ENCODE data around the gene HAL.

Gene HAL

DNA sequence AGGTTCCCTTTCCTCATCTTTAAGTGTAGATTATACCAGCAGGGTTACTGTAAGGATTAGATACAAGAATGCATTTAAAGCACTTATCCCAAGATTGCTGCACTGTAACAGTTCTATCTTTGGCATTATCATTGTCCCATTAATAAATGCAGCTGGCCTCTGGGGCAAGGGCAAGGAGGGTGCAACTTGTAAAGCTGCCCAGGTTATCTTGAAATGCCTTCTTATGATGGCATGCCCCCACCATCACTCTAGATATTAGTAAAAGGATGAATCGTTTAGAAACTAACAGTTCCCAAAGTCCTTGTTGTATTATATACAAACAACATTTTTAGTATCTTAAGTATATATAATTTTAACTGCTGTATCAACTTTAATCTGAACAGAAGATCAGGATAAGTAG, 32.4 kb upstream of the HAL start:
- H3K27me3 Mint-ChIP-seq: no peaks in the 10 kb centered on the region
- H3K4me1 Mint-ChIP-seq: peaks cover 29% of the 10 kb centered on the region
- no peak overlapping the region for H3K4me3 Mint-ChIP-seq
- H3K27ac Mint-ChIP-seq: no peak overlapping the region
- no peaks in the 10 kb centered on the region for H3K9me3 Mint-ChIP-seq
- H3K36me3 Mint-ChIP-seq: peaks cover 6% of the 10 kb centered on the region

DNA sequence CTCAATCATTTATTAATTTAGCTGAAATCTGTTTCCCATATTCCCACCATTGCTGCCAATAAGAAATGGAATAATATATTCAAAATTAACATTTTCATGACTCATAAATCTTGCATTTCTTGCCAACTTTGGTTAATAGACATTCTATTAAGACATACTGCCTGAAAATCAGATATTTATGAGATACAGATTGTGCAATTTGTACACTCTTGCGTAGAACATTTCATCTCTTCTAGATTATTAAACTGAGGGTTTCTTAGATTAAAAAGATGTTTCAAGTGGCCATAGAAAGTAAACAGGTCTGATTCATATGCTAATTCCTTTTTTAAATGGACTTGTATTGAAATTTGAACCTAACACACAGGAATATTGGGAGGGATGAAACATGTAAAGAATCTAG, 30.2 kb upstream of the HAL start:
- Mint-ChIP-seq H3K9me3 (no peaks in the 10 kb centered on the region), H3K36me3 (peaks cover 12% of the 10 kb centered on the region), H3K4me3 (no peak overlapping the region), H3K27me3 (no peaks in the 10 kb centered on the region), H3K4me1 (peaks cover 19% of the 10 kb centered on the region), H3K27ac (no peak overlapping the region)

DNA sequence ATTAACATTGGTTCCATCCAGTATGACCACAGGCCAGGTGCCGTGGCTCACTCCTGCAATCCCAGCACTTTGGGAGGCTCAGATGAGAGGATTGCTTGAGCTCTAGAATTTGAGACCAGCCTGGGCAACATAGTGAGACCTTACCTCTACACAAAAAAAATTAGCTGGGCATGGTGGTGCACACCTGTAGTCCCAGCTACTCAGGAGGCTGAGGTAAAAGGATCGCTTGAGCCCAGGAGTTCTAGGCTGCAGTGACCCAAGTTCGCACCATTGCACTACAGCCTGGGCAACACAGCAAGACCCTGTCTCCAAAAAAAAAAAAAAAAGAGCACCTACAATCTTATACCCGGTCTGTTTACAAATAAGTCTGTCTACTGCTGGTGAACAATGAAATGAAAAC, 29.4 kb upstream of the HAL start:
- no peak overlapping the region for H3K4me3 Mint-ChIP-seq
- no peak overlapping the region for H3K27ac Mint-ChIP-seq
- peaks cover 12% of the 10 kb centered on the region for H3K4me1 Mint-ChIP-seq
- H3K27me3 Mint-ChIP-seq: no peaks in the 10 kb centered on the region
- H3K36me3 Mint-ChIP-seq: peaks cover 17% of the 10 kb centered on the region
- no peaks in the 10 kb centered on the region for H3K9me3 Mint-ChIP-seq

DNA sequence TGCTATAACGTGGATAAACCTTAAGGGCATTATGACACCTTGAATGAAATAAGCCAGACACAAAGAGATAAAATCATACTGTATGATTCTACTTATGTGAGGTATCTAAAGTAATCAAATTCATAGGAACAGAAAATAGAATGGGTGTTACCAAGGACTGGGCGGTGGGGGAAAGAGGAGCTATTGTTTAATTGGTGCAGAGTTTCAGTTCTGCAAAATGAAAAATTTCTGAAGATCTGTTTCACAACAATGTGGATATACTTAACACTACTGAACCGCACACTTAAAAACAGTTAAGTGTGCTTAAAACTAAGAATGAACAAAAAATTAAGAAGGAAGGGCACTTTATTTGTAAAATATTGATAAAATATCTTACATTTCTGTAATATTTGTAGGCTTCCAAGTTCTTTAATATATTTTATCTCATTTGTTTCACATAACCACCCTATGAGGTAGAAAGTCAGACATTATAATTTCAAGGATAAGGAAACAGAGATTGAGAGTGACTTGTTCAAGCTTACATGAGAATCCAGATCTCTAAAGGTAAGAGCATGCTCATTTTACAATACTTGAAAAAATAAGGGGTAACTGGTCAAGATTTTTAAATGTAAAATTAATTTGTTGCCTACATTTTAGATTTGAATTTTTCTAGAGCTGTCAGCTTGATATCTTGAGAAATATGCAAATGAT, 24.3 kb upstream of the HAL start:
- no peaks in the 10 kb centered on the region for H3K9me3 Mint-ChIP-seq
- peaks cover 25% of the 10 kb centered on the region for H3K36me3 Mint-ChIP-seq
- H3K27me3 Mint-ChIP-seq: no peaks in the 10 kb centered on the region
- no peak overlapping the region for H3K27ac Mint-ChIP-seq
- H3K4me1 Mint-ChIP-seq: no peaks in the 10 kb centered on the region
- H3K4me3 Mint-ChIP-seq: no peak overlapping the region

DNA sequence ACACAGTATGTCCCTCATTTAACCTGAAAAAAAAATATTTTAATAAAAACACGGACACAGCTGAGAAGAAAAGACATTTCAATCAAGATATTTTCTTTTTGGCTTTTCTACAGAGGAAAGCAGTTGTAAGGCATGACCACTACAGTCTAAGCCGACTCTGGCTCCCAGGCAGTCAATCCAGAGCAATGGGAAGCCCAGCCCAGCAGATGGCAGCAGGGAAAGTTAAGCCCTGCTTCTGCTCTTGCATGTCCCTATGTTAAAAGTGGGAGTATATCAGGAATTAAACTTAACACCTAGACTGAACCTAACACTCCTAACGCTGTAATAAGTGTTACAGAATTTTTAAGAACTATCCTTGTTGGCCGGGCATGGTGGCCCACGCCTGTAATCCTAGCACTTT, 19.5 kb upstream of the HAL start:
- H3K9me3 Mint-ChIP-seq: no peaks in the 10 kb centered on the region
- H3K27ac Mint-ChIP-seq: no peak overlapping the region
- H3K4me1 Mint-ChIP-seq: no peaks in the 10 kb centered on the region
- no peak overlapping the region for H3K4me3 Mint-ChIP-seq
- H3K27me3 Mint-ChIP-seq: no peaks in the 10 kb centered on the region
- peaks cover 23% of the 10 kb centered on the region for H3K36me3 Mint-ChIP-seq

DNA sequence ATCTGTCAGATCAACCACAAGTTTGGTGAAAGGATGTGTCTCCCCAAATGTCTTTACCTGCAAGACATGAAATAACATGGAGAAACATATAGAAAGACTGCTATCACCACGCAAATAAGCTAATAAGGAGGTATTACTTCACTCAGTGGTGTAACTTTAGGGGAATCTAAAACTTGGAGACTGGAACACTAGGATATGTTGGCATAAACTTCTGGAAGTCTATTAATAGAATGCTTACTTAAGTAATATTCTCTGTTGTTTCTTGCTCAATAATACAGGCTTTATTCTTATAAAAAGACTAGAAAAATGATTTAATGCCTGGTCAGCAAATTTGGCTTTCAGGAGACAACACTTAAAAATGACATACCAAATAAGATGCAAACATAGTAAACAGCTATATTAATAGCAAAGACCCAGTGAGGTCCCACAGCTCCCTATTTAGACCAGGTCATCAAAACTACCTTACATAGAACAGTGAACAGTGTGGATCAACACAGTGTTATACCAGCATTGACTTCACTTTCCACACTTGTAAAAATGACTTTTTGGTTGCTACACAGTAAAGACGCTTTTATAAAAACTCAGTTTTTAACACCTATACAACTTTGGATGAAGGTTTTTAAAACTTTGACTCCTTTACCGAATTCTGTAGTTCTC, 18.9 kb upstream of the HAL start:
- no peak overlapping the region for H3K27ac Mint-ChIP-seq
- no peaks in the 10 kb centered on the region for H3K9me3 Mint-ChIP-seq
- H3K4me1 Mint-ChIP-seq: no peaks in the 10 kb centered on the region
- no peaks in the 10 kb centered on the region for H3K27me3 Mint-ChIP-seq
- H3K36me3 Mint-ChIP-seq: peaks cover 21% of the 10 kb centered on the region
- H3K4me3 Mint-ChIP-seq: no peak overlapping the region

DNA sequence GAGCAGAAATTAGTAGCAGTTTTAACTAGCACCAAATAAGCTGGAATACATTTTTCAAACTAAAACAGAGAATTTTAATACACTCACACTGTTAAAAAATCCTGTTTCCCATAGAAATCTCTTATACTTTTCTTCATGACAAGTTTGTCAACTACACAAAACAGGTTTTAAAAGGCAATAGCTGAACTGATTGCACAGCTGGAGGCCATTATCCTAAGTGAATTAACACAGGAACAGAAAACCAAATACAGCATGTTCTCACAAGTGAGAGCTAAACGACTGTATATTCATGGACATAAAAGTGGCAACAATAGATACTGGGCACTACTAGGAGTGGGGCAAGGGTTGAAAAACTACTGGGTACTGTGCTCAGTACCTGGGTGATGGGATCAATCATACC, 11.6 kb upstream of the HAL start:
- Mint-ChIP-seq H3K27me3 (no peaks in the 10 kb centered on the region), H3K36me3 (peaks cover 20% of the 10 kb centered on the region)

DNA sequence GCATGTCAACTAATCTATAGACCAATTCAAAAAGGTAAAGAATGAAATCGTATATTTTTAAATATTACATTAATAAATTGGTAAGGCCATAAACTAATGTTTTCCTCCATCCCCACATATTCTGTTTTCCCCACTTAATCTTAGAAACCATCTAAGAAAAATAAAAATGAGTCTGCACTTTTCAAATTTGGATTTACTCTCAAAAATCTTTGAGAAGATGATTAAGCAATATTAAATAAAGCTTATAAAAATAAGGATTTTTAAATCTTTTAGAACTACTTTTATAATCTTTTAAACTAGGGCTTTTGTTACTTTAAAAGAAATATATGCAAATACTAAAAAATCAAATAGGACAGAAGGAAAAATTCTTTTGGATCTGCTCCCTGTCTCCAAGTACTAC, 10.6 kb upstream of the HAL start:
- Mint-ChIP-seq H3K27ac (no peak overlapping the region), H3K4me3 (no peak overlapping the region), H3K27me3 (no peaks in the 10 kb centered on the region), H3K4me1 (no peaks in the 10 kb centered on the region), H3K9me3 (no peaks in the 10 kb centered on the region), H3K36me3 (peaks cover 20% of the 10 kb centered on the region)

More for the DNA sequence above, 11.6 kb upstream of the HAL start:
- Mint-ChIP-seq H3K4me1 (no peaks in the 10 kb centered on the region), H3K4me3 (no peak overlapping the region), H3K27ac (no peak overlapping the region), H3K9me3 (no peaks in the 10 kb centered on the region)

DNA sequence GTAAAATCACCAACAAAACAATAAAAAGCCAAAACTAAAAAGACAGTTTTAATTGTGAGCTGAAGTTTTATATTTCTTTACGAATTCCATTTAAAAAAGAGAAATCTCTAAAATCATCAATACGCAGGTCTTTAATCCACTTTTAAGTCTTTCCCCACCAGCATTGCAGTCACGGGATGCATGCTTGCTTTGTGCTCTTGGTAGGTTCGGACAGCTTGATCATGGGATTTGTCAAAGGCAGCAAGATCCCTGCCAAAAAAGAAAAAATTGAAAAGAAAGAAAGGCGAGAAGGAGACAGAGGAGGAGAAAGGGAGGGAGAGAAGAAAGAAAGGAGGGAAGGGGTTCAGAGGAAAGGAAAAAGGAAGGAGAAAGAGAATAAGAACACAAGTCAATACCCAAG, 4.7 kb upstream of the HAL start:
- H3K27ac Mint-ChIP-seq: peak overlapping the region; percentile 38

DNA sequence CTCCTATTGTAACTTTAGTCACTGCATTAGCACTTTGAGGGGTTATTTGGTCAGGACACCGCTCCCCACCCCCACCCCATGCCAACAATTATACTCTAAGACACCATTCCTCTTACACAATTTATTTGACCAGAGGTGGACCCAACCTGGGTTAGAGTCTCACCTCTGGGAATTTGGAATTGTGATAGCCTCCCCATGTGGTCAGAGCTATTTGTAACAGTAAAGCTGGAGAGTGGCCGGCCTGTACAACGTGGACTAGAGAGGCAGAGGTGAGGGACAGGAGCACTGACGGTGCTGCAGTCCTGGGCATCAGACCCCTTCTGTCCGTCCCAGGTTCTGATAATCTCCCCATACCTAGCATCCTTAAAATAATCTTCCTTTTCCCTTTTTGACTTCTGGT, 3.3 kb upstream of the HAL start:
- no peak overlapping the region for H3K27ac Mint-ChIP-seq
- peaks cover 10% of the 10 kb centered on the region for H3K36me3 Mint-ChIP-seq
- H3K9me3 Mint-ChIP-seq: no peaks in the 10 kb centered on the region
- H3K4me3 Mint-ChIP-seq: no peak overlapping the region
- H3K4me1 Mint-ChIP-seq: peaks cover 6% of the 10 kb centered on the region
- no peaks in the 10 kb centered on the region for H3K27me3 Mint-ChIP-seq

More for the DNA sequence above, 4.7 kb upstream of the HAL start:
- peaks cover 6% of the 10 kb centered on the region for H3K4me1 Mint-ChIP-seq
- H3K4me3 Mint-ChIP-seq: no peak overlapping the region
- no peaks in the 10 kb centered on the region for H3K27me3 Mint-ChIP-seq
- no peaks in the 10 kb centered on the region for H3K9me3 Mint-ChIP-seq
- H3K36me3 Mint-ChIP-seq: peaks cover 15% of the 10 kb centered on the region

DNA sequence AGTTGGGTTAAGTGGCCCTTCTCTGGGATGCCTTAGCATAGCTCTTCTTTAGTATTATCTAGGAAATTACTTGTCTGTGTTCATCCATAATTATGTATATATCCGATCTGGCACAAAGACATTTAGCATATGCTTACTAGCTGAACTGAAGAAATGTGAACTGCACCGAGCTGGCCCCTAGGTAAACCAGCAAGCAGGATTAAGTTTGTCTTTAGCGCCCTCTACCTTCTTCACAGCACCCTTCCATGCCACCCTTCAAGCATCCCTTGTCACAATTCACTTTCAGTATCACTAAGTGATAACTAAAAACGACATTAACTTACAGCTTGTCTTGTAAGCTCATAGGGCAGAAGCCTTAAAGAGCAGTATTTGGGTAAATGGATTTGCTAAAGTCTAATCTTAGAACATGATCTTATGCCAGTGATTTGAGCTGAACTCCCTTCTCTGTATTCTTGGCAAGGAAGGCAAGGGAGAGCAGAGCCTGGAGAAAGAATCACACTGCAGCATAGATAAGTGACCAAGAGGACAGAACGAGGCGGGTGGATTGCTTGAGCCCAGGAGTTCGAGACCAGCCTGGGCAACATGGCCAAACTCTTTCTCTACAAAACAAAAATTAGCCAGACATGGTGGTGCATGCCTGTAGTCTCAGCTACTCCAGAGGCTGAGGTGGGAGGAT, 2.6 kb upstream of the HAL start:
- peak overlapping the region; percentile 57 for H3K27ac Mint-ChIP-seq
- H3K9me3 Mint-ChIP-seq: no peaks in the 10 kb centered on the region
- no peak overlapping the region for H3K4me3 Mint-ChIP-seq
- peaks cover 10% of the 10 kb centered on the region for H3K36me3 Mint-ChIP-seq
- H3K4me1 Mint-ChIP-seq: peaks cover 6% of the 10 kb centered on the region
- H3K27me3 Mint-ChIP-seq: no peaks in the 10 kb centered on the region

DNA sequence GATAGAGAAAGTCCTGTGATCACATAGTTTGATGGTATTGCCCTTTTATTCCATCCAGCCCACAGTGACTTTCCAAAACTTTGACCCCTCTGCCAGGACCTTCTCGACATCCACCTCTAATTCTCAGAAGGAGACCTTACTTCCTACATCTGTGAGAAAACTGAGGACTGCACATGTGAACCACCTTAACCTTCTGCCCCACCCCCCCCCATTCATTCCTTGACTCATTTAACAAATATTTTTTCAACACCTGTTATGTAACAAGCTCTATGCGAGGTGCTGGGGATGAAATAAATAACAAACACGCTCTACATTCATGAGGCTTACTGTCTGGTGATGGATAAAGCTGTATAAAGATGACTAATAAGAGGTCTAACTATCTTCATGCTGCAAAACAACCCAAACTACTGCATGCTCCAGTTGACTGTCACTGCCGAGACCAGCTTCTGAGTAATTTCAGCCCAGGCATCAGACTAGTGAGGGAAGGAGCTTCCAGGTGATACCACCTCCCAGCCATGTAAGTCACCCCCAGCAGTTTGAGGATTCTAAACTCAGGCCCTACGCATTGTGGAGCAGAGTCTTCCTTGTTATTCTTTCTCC, 1.9 kb upstream of the HAL start:
- no peaks in the 10 kb centered on the region for H3K27me3 Mint-ChIP-seq
- H3K4me1 Mint-ChIP-seq: peaks cover 6% of the 10 kb centered on the region
- H3K9me3 Mint-ChIP-seq: no peaks in the 10 kb centered on the region
- H3K36me3 Mint-ChIP-seq: peaks cover 10% of the 10 kb centered on the region
- no peak overlapping the region for H3K4me3 Mint-ChIP-seq
- no peak overlapping the region for H3K27ac Mint-ChIP-seq

DNA sequence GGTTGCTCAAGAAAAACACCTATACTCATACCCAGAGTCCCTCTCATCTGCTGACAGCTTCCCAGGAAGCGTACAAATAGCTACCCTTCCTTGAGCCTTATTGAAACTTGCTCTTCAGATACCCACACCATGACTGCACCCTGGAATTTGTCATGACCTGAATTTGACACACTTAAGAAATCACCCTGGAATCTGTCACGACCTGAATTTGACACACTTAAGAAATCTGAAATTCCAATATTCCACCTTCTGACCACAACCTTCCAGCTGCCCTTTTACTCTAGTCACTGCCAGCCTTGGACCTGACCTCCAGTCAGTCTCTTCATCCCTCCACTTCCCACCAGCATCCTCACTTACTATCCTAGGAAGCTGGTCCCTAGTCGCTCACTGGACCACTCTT, 1.1 kb upstream of the HAL start:
- Mint-ChIP-seq H3K4me1 (peaks cover 6% of the 10 kb centered on the region), H3K36me3 (peaks cover 8% of the 10 kb centered on the region), H3K9me3 (no peaks in the 10 kb centered on the region), H3K4me3 (no peak overlapping the region), H3K27me3 (no peaks in the 10 kb centered on the region), H3K27ac (no peak overlapping the region)

DNA sequence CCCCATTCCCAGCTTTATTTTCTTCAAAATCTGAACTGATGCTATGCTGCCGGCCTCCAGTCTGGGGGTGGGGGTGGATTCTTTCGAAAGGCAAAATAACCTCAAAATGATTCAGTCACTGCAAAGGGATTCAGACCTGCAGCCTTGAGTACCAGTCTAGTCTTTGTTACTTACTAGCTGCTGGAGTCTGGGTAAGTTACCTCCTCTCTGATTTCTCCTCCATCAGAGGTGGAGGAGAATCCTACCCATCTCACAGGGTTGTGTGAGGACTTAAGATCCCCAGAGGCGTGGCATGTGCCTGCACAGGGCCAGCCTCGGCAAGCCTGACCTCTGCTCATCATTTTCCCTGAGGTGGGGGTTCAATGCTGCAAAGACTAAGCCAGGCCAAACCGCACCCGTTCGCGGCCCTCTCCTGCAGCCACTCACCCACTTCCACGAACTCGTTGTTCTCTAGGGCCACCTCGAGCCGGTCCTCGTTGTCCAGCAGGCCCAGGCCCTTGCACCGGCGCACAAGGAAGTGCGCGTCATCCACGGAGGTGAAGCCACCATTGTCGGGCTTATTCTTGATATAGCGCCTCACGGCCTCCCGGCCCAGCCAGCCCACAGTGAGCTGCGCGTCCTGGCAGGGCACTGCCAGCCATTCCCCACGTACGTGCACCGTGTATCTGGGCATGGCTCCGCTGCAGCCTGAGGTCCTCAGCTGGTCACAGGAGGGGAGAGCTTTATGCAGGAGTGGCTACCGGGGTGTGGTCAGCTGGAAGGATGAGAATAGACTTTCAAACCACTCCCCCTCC, 709 bp downstream of the HAL start:
- H3K4me3 Mint-ChIP-seq: no peak overlapping the region

DNA sequence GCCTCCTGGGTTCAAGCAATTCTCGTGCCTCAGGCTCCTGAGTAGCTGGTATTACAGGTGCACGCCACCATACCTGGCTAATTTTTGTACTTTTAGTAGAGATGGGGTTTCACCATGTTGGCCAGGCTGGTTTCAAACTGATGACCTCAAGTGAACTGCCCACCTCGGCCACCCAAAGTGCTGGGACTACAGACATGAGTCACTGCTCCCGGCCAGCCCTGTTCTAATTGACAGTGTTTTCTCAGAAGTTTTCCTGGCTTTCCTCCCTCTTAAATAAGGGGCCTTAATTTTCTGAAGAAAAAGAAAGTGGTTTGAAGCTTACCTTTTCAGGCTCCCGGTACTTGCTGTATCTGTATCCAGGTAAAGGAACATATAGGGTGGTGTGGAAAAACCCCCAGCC, 1.7 kb downstream of the HAL start:
- no peak overlapping the region for H3K4me3 Mint-ChIP-seq
- H3K36me3 Mint-ChIP-seq: peaks cover 2% of the 10 kb centered on the region
- H3K27me3 Mint-ChIP-seq: no peaks in the 10 kb centered on the region
- no peak overlapping the region for H3K27ac Mint-ChIP-seq
- H3K4me1 Mint-ChIP-seq: peaks cover 6% of the 10 kb centered on the region
- H3K9me3 Mint-ChIP-seq: no peaks in the 10 kb centered on the region

More for the DNA sequence above, 709 bp downstream of the HAL start:
- peaks cover 5% of the 10 kb centered on the region for H3K36me3 Mint-ChIP-seq
- peaks cover 6% of the 10 kb centered on the region for H3K4me1 Mint-ChIP-seq
- H3K9me3 Mint-ChIP-seq: no peaks in the 10 kb centered on the region
- no peaks in the 10 kb centered on the region for H3K27me3 Mint-ChIP-seq
- H3K27ac Mint-ChIP-seq: no peak overlapping the region

Measured in activated naive CD4-positive, alpha-beta T cell treated with anti-CD3 and anti-CD28 coated beads, Interleukin-2, amount 50 U/mL, for 24 hours (primary cell).